ENCODE results near the gene ACTR3C.
"Not testable (repeated sequence)": the region's sequence is repeated elsewhere in the genome, so short reads cannot be mapped to it uniquely, and the experiment has no call there.

GRCh38 chr7:150281681-150282403, 41.5 kb downstream of the ACTR3C start:
- TF ChIP-seq ZNF709 (CRISPR knock-in tag; IDR thresholded peaks at IDR 0.05); FOXA1 (IDR thresholded peaks at IDR 0.05); FOXA1 (CRISPR knock-in tag; IDR thresholded peaks at IDR 0.05): not testable (repeated sequence)

Measured in HepG2 (cell line).